Measurements from ENCODE around the gene PCDH15. TPM values are rescaled to one million over a fixed set of nuclear protein-coding genes. Genes with fewer than 3 reads are reported as not detected.

The PCDH15 gene
- total RNA-seq, 3 donors from 2014 or later (not counting 1 experiment from before 2014, with no cell fraction given): not detected

GRCh38 chr10:54469587-54470323, 331.3 kb downstream of the PCDH15 start:
- Histone ChIP-seq H3K4me3 (ENCODE audit: low read length) (no peak overlapping the region), H3K27ac (ENCODE audit: low read length) (no peak overlapping the region), H3K36me3 (ENCODE audit: control insufficient read depth, insufficient read depth, low read length) (no peaks in the 10 kb centered on the region), H3K9me3 (ENCODE audit: control insufficient read depth, insufficient read depth, low read length) (peaks cover 6% of the 10 kb centered on the region), H3K4me1 (ENCODE audit: control insufficient read depth, insufficient read depth, low read length) (no peaks in the 10 kb centered on the region), H3K27me3 (ENCODE audit: control insufficient read depth, insufficient read depth, low read length) (no peaks in the 10 kb centered on the region)
- DNase-seq: no peak
- 77% methylated on average over 8 of the region's 8 CpGs for WGBS (ENCODE audit: insufficient coverage)
- Mint-ChIP-seq H3K4me1 (no peaks in the 10 kb centered on the region), H3K27me3 (ENCODE audit: low read depth in 2 of 2) (no peaks in the 10 kb centered on the region), H3K27ac (no peak overlapping the region), H3K36me3 (peaks cover 9% of the 10 kb centered on the region), H3K4me3 (no peak overlapping the region), H3K9me3 (peaks cover 7 to 15% of the 10 kb centered on the region in 2 donors)
- no peak for ATAC-seq
- TF ChIP-seq CTCF (IDR thresholded peaks at IDR 0.05): no peak
- intact Hi-C loops (cut with micrococcal nuclease): no loop called here

GRCh38 chr10:54454271-54454670, 346.8 kb downstream of the PCDH15 start:
- H3K27ac Mint-ChIP-seq: no peak overlapping the region
- no peaks in the 10 kb centered on the region for H3K36me3 Mint-ChIP-seq
- 86% methylated on average over 1 of the region's 1 CpG for WGBS (ENCODE audit: insufficient coverage)
- no peak overlapping the region for H3K4me3 Mint-ChIP-seq
- H3K4me3 ChIP-seq (ENCODE audit: low read length): no peak overlapping the region
- no peaks in the 10 kb centered on the region for H3K4me1 Mint-ChIP-seq
- H3K27ac ChIP-seq (ENCODE audit: low read length): no peak overlapping the region
- H3K9me3 Mint-ChIP-seq: peaks cover 11 to 20% of the 10 kb centered on the region in 2 donors
- no peaks in the 10 kb centered on the region for H3K27me3 Mint-ChIP-seq (ENCODE audit: low read depth in 2 of 2)
- ATAC-seq: no peak
- intact Hi-C loops (cut with micrococcal nuclease): no loop called here
- no peaks in the 10 kb centered on the region for H3K9me3 ChIP-seq (ENCODE audit: control insufficient read depth, insufficient read depth, low read length)
- H3K4me1 ChIP-seq (ENCODE audit: control insufficient read depth, insufficient read depth, low read length): no peaks in the 10 kb centered on the region
- no peaks in the 10 kb centered on the region for H3K36me3 ChIP-seq (ENCODE audit: control insufficient read depth, insufficient read depth, low read length)
- H3K27me3 ChIP-seq (ENCODE audit: control insufficient read depth, insufficient read depth, low read length): no peaks in the 10 kb centered on the region
- no peak for TF ChIP-seq CTCF (IDR thresholded peaks at IDR 0.05)
- no peak for DNase-seq

- Mint-ChIP-seq H3K27me3 (ENCODE audit: low read depth in 2 of 2) (no peaks in the 10 kb centered on the region), H3K9me3 (peaks cover 4 to 17% of the 10 kb centered on the region in 2 donors), H3K36me3 (peaks cover 5% of the 10 kb centered on the region), H3K4me3 (no peak overlapping the region), H3K27ac (no peak overlapping the region), H3K4me1 (no peaks in the 10 kb centered on the region)
- no CpG with 5 or more reads among the region's 1 CpG for WGBS (ENCODE audit: insufficient coverage)
- Histone ChIP-seq H3K4me1 (ENCODE audit: control insufficient read depth, insufficient read depth, low read length) (no peaks in the 10 kb centered on the region), H3K4me3 (ENCODE audit: low read length) (no peak overlapping the region), H3K27ac (ENCODE audit: low read length) (no peak overlapping the region), H3K27me3 (ENCODE audit: control insufficient read depth, insufficient read depth, low read length) (no peaks in the 10 kb centered on the region), H3K9me3 (ENCODE audit: control insufficient read depth, insufficient read depth, low read length) (no peaks in the 10 kb centered on the region), H3K36me3 (ENCODE audit: control insufficient read depth, insufficient read depth, low read length) (no peaks in the 10 kb centered on the region)
- DNase-seq (no peak), ATAC-seq (no peak)
- intact Hi-C loops (cut with micrococcal nuclease): no loop called here
- no peak for TF ChIP-seq CTCF (IDR thresholded peaks at IDR 0.05)
These were observed 352.0 kb downstream of the PCDH15 start for GRCh38 chr10:54449056-54449455.

- Histone ChIP-seq H3K27ac (ENCODE audit: low read length) (no peak overlapping the region), H3K4me1 (ENCODE audit: control insufficient read depth, insufficient read depth, low read length) (no peaks in the 10 kb centered on the region), H3K27me3 (ENCODE audit: control insufficient read depth, insufficient read depth, low read length) (no peaks in the 10 kb centered on the region), H3K4me3 (ENCODE audit: low read length) (no peak overlapping the region), H3K9me3 (ENCODE audit: control insufficient read depth, insufficient read depth, low read length) (no peaks in the 10 kb centered on the region), H3K36me3 (ENCODE audit: control insufficient read depth, insufficient read depth, low read length) (no peaks in the 10 kb centered on the region)
- H3K36me3 Mint-ChIP-seq: peaks cover 5% of the 10 kb centered on the region
- no peak overlapping the region for H3K4me3 Mint-ChIP-seq
- WGBS (ENCODE audit: insufficient coverage): 92% methylated on average over 4 of the region's 4 CpGs
- H3K27me3 Mint-ChIP-seq (ENCODE audit: low read depth in 2 of 2): no peaks in the 10 kb centered on the region
- intact Hi-C loops (cut with micrococcal nuclease): no loop called here
- no peaks in the 10 kb centered on the region for H3K4me1 Mint-ChIP-seq
- ATAC-seq: no peak
- H3K27ac Mint-ChIP-seq: no peak overlapping the region
- H3K9me3 Mint-ChIP-seq: peaks cover 5 to 20% of the 10 kb centered on the region in 2 donors
- no peak for DNase-seq
- TF ChIP-seq CTCF (IDR thresholded peaks at IDR 0.05): no peak
These were observed 356.9 kb downstream of the PCDH15 start for GRCh38 chr10:54444170-54444569.

Measured in natural killer cell (primary cell).